ENCODE data around the gene TLE5.

Gene TLE5

GRCh38 chr19:3062165-3063105 is at the start of gene TLE5:
Gene TLE5 (minus strand): TSS chr19:3062495. CDS start chr19:3062200, 295 bp downstream.
- TF ChIP-seq CTCF (IDR thresholded peaks at IDR 0.05; ENCODE audit: extremely low read depth, insufficient read depth, missing control alignments) = peak; percentile 6
- in situ Hi-C loops (cut with MboI; ENCODE audit: low pct_unique_long_range_greater_than_20kb, low sequenced_read_pairs, unreplicated experiment) = no loop called here
- DNase-seq (ENCODE audit: low spot score) = peak; percentile 91

- no peak for TF ChIP-seq CTCF (IDR thresholded peaks at IDR 0.05; ENCODE audit: extremely low read depth, insufficient read depth, missing control alignments)
- DNase-seq (ENCODE audit: low spot score) = no peak
- in situ Hi-C loops (cut with MboI; ENCODE audit: low pct_unique_long_range_greater_than_20kb, low sequenced_read_pairs, unreplicated experiment) = no loop called here
These were observed 49.4 kb upstream of the TLE5 start for GRCh38 chr19:3111586-3112247.

DNA sequence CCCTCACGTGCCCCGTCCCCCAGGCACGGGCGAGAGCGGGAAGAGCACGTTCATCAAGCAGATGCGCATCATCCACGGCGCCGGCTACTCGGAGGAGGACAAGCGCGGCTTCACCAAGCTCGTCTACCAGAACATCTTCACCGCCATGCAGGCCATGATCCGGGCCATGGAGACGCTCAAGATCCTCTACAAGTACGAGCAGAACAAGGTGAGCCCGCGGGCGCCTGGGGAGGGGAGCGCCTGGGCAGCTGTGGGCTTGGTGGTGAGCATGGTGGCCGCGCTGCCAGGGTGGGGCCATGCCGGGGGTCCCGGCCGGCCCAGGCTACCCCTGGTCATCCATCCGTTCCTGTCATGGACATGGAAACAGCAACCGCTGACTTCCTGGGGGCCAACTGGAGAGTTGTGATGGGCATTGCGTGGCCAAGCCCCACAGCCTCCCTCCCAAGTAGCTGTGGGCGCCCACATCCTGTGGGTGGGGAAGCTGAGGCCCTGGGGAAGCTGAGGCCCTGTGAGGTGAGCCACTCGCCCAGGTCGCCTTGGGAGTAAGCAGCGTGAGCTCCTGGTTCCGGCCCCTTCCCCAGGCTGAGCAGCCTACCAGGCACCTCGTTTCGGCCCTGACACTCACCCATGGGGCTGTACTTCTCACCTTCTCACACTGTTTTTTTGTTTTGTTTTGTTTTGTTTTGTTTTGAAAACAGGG is 48.0 kb upstream of the TLE5 start:
- in situ Hi-C loops (cut with MboI; ENCODE audit: low pct_unique_long_range_greater_than_20kb, low sequenced_read_pairs, unreplicated experiment) = no loop called here
- DNase-seq (ENCODE audit: low spot score) = no peak
- no peak for TF ChIP-seq CTCF (IDR thresholded peaks at IDR 0.05; ENCODE audit: extremely low read depth, insufficient read depth, missing control alignments)

DNA sequence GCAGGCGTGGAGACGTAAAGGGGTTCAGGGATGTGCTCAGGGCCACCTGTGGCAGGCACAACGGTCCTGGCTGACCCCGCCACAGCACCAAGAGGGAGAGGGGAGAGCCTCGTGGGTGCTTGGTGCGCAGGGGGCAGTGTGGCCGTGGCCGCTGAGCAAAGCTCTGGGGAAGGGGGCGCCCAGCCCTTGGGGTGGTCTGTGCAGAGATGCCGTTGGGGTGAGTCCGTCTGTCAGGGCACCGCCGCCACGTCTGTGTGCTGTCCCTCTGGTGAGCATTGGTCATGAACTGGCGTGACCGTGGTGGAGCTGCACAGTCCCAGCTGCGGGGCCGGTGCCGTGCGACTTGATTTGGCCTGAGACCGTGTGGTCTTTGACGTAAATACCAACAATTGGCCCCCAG is 47.2 kb upstream of the TLE5 start:
- DNase-seq (ENCODE audit: low spot score) = no peak
- peak; percentile 2 for TF ChIP-seq CTCF (IDR thresholded peaks at IDR 0.05; ENCODE audit: extremely low read depth, insufficient read depth, missing control alignments)
- in situ Hi-C loops (cut with MboI; ENCODE audit: low pct_unique_long_range_greater_than_20kb, low sequenced_read_pairs, unreplicated experiment) = loop anchor here (10.0 kb wide), 1 partner anchor 145 kb away; no protein-coding TSS in a partner anchor

DNA sequence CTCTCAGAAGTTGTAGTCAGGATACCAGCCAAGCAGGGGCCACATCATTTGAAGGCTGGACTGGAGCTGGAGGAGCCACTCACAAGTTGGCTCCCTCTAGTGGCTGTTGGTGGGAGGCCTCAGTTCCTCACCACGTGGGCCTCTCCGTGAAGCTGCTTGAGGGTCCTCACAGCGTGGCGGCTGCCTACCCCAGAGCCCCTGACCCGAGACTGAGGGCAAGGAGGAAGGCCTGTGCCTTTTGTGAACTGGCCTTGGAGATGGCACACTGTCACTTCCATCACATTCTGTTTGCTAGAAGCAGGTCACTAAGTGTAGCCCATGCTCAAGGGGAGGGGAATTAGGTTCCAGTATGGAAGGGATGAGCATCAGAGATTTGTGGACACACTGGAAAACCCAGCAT is 46.5 kb upstream of the TLE5 start:
- in situ Hi-C loops (cut with MboI; ENCODE audit: low pct_unique_long_range_greater_than_20kb, low sequenced_read_pairs, unreplicated experiment) = loop anchor here (10.0 kb wide), 1 partner anchor 144 kb away; no protein-coding TSS in a partner anchor
- DNase-seq (ENCODE audit: low spot score) = peak; percentile 84
- peak; percentile 90 for TF ChIP-seq CTCF (IDR thresholded peaks at IDR 0.05; ENCODE audit: extremely low read depth, insufficient read depth, missing control alignments)

DNA sequence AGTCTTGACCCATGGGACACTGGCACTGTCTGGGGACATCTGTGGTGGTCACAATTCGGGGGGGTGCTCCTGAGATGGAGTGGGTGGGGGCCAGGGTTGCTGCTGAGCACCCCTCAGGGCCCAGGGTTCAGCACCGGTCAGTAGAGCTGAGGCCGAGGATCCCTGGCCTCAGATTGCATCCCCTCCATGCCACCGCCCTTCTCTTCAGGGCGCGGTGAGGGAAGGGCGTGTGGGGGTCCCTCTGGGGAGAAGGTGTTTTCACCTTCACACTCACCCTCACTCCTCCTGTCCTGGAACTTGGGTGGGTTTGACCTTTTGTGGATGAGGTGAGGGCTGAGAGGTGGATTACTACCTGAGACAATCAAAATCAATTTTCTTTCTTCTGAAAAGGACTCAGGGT is 45.4 kb upstream of the TLE5 start:
- DNase-seq (ENCODE audit: low spot score) = no peak
- in situ Hi-C loops (cut with MboI; ENCODE audit: low pct_unique_long_range_greater_than_20kb, low sequenced_read_pairs, unreplicated experiment) = loop anchor here (10.0 kb wide), 1 partner anchor 143 kb away; no protein-coding TSS in a partner anchor
- TF ChIP-seq CTCF (IDR thresholded peaks at IDR 0.05; ENCODE audit: extremely low read depth, insufficient read depth, missing control alignments) = no peak
